HCT116 (cell line): ENCODE results near the gene FBXO5.

ENCODE experiments used
- POLR2A ChIP-seq: IDR thresholded peaks from 2 replicates; pipeline ENCODE4 v1.7.0; 2011; ENCODE audit warnings: borderline replicate concordance; ENCODE audit not compliant: insufficient read depth, insufficient read length; ENCODE audit errors: extremely low read depth
- POLR2AphosphoS5 ChIP-seq: IDR thresholded peaks from 2 replicates; pipeline ENCODE4 v1.6.1; 2011; ENCODE audit warnings: mild to moderate bottlenecking, low read depth, low read length, moderate library complexity
- RAD21 ChIP-seq: IDR thresholded peaks from 2 replicates; pipeline ENCODE4 v1.6.1; 2012; ENCODE audit warnings: low read depth, mild to moderate bottlenecking
- TF ChIP-seq, protein P1 (sequence below), 3 experiments: fragments of 200-600 bp in 1 of 3; sonication (generic) in 1 of 3; IDR thresholded peaks in 2 of 3; conservative IDR thresholded peaks in 1 of 3; 2 replicates each; pipeline ENCODE4 v1.5.1; 2012 to 2017; ENCODE audit warnings: low read depth in 2 of 3, low read length in 2 of 3, antibody characterized with exemption in 1 of 3, borderline replicate concordance in 1 of 3, control low read depth in 1 of 3, mild to moderate bottlenecking in 1 of 3, mixed read lengths in 1 of 3, mixed run types in 1 of 3, moderate library complexity in 1 of 3; ENCODE audit not compliant: insufficient read depth in 1 of 3

DNA sequence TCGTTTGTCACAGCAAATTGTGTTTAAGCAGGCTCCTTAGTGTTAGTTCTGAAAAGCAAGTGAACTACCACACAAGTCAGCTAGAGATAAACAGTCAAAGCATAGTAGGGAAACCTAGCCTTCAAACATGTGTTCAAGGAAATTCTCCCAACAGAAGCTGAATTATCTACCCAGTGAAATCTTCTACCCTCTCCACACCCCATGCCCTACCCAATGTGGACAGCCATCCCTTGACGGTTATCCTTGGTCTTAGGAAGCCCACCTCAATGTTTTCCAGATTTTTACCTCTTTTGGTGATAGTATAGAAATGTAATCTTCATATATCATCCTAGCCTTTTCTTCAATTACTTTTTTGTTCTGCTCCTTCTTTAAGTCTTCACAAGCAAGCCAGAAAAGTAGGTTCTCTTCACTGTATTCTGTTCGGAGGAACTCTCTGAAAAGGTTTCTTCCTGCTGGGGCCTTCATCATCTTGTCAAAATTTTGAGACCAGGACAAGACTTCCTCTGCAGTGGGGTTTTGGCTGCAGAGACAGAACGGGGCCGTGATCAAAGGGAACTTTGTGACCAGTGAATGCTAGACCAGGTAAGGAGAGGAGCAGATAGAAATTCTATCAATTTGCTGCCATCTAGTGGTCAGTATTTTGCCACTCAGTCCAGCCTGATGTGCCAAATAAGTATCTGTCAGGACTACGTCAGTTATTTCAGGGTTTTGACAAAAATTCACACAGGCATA lies 41.3 kb upstream of the FBXO5 start:
- peak; percentile 80 for TF ChIP-seq RAD21
- TF ChIP-seq POLR2A: no peak
- TF ChIP-seq POLR2AphosphoS5: no peak
- TF ChIP-seq, protein P1, sequence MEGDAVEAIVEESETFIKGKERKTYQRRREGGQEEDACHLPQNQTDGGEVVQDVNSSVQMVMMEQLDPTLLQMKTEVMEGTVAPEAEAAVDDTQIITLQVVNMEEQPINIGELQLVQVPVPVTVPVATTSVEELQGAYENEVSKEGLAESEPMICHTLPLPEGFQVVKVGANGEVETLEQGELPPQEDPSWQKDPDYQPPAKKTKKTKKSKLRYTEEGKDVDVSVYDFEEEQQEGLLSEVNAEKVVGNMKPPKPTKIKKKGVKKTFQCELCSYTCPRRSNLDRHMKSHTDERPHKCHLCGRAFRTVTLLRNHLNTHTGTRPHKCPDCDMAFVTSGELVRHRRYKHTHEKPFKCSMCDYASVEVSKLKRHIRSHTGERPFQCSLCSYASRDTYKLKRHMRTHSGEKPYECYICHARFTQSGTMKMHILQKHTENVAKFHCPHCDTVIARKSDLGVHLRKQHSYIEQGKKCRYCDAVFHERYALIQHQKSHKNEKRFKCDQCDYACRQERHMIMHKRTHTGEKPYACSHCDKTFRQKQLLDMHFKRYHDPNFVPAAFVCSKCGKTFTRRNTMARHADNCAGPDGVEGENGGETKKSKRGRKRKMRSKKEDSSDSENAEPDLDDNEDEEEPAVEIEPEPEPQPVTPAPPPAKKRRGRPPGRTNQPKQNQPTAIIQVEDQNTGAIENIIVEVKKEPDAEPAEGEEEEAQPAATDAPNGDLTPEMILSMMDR (IDR thresholded peaks at IDR 0.05 in 2 of 3, conservative IDR thresholded peaks at IDR 0.05 in 1 of 3; ENCODE audit: borderline replicate concordance in 1 of 3, insufficient read depth in 1 of 3, low read depth in 2 of 3, low read length in 2 of 3): peak; percentile 56 to 87 (median 73)
